DMS53 treated with DMSO at 0.1 percent for 48 hours (cell line): Measurements from ENCODE around the gene ZNF813.
"Not testable (repeated sequence)": the region's sequence is repeated elsewhere in the genome, so short reads cannot be mapped to it uniquely, and the experiment has no call there.

ENCODE experiments used
- DNase-seq: peaks from one replicate; lab custom pipeline; 2025; ENCODE audit not compliant: unreplicated experiment; lab: John Stamatoyannopoulos, UW

Gene ZNF813

DNA sequence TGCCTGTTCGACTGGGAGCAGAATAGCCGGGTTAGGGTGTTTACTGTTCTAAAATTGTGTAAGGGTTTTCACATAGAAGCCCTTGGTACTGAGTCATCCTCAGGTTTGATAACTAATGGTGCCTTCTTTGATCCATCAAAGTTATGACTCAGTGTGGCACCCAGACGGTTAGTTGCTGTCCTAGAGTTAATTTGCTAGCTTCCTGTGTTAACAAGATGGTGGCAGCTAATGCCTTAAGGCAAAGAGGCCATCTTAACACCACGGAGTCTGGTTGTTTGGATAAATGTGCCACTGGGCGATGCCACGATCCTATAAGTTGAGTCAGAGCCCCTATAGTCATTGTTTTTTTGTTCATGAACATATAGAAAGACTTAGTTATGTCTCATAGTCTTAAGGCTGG is 7.9 kb downstream of the ZNF813 start:
- DNase-seq = not testable (repeated sequence)

DNA sequence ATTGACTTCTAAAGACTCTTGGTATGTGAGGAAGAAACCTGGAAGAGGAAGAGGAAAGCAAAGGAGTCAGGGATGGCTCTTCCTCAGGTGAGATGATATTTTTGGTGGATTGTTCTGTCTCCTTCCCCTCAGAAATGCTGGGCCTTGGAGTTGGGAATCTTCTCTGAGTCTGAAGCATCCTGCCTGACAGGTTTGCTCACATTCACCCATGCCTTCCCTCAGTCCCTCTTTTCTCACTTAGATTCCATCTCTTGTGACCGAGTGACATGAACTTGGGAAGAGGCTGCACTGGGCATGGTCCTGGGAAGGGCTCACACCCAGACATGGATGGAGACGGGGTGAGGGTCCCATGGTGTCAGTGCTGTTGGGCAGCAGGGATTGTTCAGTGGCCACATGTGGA is 16.2 kb downstream of the ZNF813 start:
- not testable (repeated sequence) for DNase-seq

DNA sequence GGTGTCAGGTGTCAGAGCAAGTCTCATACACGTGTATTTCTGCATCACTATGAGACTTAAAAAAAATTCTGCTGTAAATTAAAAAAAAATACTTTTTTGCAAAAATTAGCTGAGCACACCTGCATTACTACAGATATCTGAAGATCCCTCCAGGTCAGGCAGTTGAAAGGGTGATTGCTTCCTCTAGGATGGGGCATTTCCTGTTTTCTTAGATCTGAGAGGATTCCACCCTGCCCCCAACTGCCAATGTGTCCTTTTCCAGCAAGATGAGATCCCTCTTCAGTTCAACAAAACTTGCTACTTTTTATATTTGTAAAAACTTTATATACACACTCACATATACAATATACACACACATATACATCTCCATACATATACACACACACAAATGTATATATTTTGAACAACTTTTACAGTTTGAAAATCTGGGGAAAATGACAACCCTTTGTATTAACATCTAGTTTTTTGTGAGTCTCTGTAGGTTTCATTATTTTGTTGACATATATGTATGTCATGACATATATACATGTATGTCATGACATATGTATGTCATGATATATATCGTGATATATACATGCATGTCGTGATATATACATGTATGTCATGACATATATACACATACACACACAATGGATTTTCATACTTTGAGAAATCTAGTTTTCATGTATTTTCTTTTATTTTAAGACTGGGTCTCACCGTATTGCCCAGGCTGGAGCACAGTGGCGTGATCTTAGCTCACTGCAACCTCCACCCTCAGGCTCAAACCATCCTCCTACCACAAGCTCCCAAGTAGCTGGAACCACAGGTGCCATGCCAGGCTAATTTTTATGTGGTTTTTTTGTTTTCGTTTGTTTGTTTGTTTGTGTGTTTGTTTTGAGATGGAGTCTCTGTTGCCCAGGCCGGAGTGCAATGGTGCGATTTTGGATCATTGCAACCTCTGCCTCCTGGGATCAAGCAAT is 17.8 kb downstream of the ZNF813 start:
- no peak for DNase-seq

DNA sequence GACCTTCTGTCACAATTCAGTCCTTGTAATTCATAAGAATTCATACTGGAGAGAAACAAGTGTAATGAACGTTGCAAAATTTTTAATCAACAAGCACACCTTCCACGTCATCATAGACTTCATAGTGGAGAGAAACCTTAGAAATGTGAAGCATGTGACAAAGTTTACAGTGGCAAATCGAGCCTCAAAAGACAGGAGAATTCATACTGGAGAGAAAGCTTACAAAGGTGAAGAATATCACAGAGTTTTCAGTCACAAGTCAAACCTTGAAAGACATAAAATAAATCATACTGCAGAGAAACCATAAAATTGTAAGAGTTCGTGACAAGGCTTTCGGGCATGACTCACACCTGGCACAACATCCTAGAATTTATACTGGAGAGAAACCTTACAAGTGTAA is 24.6 kb downstream of the ZNF813 start:
- DNase-seq = no peak

DNA sequence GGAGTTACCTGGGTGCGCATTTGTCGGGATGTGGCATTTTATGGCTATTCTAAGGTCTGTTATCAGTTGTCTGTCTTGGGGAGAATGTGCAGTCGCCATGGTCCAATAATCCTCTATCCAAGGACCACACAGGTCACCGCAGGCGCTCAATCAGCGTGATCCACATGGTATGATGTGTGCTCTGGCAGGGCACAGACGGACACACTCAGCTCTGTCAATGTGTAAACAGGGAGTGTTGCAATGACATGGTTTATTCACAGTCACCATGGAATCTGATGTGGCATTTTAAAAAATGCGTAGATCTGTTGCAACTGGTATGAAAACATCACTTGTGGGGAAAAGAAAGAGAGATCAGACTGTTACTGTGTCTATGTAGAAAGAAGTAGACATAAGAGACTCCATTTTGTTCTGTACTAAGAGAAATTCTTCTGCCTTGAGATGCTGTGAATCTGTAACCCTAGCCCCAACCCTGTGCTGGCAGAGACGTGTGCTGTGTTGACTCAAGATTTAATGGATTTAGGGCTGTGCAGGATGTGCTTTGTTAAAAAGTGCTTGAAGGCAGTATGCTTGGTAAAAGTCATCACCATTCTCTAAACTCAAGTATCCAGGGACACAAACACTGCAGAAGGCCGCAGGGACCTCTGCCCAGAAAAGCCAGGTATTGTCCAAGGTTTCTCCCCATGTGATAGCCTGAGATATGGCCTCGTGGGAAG is 29.9 kb downstream of the ZNF813 start:
- DNase-seq = peak; percentile 46

DNA sequence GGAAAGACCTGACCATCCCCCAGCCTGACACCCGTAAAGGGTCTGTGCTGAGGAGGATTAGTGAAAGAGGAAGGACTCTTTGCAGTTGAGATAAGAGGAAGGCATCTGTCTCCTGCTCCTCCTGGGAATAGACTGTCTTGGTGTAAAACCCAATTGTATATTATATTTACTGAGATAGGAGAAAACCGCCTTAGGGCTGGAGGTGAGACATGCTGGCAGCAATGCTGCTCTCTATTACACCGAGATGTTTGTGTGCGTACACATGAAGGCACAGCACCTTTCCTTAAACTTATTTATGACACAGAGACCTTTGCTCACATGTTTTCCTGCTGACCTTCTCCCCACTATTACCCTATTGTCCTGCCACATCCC is 30.5 kb downstream of the ZNF813 start:
- not testable (repeated sequence) for DNase-seq

DNA sequence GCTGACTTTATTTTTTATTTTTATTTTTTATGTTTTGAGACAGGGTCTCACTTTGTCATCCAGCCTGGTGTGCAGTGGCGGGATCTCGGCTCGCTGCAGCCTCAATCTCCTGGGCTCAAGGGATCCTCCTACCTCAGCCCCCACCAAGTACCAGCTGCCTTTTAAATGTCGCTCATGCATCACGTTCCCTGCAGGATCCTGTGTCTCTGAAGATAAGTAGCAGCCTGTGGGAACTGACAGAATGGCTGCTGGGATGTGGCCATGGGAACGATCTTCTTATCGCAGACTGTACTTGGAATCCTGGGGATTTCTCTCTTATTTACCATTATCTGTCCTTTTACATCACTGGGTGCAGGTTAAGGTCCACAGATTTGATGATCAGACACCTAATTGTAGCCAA is 35.6 kb downstream of the ZNF813 start:
- DNase-seq = not testable (repeated sequence)

DNA sequence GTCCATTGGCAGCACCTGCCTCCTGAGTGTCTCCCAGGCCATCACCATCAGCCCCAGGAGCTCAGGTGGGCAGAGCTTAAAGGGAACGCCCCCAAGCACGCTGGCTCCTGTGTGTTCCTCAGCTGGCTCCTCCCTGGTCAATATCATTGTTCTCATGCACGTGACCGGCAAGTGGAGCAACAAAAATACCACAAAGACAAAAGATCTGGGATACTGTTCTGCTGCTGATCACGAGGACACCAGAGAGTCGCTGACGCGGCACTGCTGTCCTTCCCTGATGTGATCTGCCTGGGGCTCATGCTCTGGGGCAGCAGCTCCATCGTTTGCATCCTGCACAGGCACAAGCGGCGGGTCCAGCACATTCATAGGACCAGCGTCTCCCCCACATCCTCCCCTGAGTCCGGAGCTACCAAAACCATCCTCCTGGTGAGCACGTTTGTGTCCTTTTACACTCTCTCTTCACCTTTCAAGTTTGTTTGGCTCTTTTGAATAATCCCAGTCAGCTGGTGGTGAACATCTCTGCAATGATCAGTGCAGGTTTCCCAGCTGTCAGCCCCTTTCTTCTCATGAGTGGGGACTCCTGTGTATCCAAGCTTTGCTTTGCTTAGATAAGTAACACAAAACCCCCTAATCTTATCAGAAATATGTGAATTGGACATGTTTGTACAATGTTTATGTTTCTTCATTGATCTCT is 36.3 kb downstream of the ZNF813 start:
- DNase-seq = not testable (repeated sequence)

DNA sequence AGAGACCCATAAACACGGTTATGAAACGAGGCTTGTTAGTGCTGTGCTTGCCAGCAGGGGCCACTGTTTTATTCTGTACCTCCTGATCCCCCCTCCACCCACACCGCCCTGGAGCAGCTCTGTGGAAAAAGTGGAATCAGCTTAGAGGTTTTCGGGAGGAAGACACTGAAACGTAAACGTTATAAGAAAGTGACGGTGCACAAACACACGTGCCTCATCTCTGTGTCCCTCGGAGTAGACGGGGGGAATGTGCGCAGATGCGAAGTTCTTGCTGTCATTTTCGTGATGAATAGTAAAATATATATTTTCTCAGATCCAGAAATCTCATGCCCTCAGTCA is 36.8 kb downstream of the ZNF813 start:
- not testable (repeated sequence) for DNase-seq

DNA sequence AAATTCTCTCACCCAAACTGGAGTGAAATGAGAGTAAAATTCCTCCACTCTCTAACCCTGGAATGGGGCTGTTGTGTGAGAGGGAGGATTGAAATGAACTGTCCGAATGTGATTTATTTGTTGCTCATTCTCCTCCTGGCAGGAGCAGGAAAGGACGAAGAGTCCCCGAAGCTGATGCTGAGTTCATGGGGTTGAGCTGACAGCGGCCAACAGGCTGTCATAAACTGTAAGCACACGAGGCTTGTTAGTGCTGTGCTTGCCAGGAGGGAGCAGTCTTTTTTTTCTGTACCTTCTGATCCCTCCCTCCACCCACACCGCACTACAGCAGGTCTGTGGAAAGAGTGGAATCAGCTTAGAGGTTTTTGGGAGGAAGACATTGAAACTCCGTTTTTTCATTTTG is 37.4 kb downstream of the ZNF813 start:
- DNase-seq = no peak

DNA sequence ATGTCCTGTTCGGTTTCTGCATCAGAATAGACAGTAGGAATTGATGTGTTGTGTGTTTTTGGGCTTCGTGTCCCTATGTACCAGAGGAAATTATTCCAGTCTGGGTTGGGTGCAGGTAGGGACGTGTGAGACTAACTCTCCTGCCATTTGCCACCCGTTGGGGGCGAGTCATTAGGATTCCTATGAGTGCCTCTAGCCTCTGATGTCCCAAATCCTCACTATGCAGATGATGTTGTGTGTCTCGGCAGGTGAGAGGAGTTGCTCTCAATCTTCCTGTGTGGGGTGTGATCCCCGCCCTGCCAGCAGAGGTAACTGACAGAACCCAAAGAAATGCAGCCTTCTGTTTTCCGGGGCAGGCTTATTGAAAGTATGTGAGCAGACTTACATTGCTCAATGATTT is 39.2 kb downstream of the ZNF813 start:
- DNase-seq = no peak

DNA sequence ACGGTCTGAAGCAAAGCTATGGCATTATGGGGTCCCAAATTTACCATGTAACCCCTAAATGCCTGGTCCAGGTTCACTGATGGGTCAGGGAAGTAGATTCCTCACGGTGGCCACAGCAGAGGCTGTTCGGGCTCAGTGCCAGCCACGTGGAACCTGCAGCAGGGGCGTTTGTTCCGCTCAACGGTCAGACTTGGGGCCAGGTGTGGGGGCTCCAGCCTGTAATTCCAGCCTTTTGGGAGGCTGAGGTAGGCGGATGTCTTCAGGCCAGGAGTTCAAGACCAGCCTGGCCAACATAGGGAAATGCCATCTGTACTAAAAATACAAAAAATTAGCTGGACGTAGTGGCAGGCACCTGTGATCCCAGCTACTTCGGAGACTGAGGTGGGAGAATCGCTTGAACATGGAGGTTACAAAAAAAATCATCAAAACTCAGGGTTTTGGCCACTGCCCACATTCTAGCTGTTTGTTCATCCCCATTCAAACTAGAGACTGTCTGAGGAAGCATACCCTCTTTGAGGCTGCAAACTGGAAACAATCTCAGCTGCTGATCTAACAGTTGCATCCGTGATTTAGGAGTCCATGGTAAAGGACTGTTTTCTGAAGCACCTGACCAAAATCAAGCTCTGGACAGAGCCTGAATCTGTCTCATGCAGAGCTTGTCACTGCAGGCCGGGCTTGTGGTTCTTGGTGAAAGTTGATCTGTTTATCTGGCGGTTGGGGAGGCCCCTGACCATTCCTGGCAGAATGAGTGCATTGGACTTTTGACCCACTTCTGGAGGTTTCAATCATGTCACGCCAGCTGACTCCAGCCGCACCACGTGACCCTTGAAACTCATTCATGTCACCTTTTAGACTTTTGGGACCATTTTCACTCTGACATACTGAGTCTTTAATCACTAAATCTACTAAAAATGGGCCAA is 40.2 kb downstream of the ZNF813 start:
- peak; percentile 11 for DNase-seq

DNA sequence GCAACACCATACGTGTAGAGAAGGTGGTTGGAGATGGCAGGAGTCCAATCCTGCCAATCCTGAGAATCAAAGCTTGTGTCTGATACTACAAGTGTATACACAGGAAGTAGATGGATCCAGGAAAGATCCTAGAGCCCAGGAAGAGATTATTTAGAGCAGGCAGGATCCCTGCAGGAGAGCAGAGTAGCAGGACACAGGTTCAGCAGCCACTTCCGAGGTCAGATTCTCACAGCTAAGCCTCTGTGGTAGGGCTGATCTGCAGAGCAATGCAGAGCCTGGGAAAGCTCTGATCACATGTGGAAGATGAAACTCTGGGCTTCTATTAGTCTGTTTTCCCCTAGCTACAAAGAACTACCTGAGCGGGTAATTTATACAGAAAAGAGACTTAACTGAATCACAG is 41.9 kb downstream of the ZNF813 start:
- DNase-seq = no peak

DNA sequence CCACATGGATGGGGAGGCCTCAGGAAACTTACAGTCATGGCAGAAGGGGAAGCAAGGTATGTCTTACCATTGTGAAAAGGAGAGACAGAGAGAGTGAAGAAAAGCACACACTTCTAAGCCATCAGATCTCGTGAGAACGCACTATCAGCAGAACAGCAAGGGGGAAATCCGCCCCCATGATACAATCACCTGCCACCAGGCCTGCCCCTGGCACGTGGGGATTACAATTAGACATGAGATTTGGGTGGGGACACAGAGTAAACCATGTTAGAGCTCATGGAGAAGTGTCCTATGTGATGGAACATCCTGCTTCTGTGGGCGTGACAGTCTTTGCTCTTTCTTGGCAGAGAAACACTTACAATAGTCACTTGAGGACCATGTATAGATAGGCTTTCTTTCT is 42.3 kb downstream of the ZNF813 start:
- DNase-seq = no peak

DNA sequence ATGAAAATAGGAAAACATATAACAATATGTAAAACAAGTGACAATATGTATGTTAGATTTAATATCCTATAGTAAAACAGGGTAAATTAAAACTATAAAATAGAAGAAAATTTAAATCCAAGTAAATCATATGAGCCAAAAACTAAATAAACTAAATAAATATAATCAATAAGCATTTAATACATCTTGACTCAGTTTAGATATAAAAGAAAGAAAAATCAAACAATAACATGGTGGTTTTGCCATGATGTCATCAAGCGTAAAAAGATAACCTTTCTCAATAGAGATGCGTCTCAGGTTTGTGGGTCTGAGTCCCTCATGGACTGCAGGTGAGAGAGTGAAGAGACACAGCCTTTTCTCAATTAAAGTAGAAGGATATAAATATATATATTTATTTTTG is 43.8 kb downstream of the ZNF813 start:
- no peak for DNase-seq

DNA sequence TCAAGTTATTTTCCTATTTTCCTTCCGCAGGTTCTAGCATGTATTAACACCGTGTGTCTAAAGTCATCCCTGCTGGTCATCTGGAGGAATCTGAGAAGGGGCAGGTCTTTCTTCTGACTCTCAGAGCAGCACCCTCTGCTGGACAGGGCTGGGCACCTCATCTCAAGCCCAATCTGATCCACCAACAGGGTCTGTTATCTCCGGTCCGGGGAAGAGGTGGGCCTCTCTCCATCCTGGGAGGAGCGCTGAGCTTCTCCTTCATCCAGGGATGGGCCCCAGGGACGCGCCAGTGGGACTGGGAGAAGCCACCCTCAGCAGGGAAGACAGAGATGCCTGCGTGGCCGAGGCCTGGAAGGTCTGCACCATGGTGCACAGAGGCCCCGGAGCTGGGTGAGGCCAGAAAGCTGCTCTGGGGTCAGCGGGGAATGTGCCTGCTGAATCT is 44.4 kb downstream of the ZNF813 start:
- peak; percentile 37 for DNase-seq

DNA sequence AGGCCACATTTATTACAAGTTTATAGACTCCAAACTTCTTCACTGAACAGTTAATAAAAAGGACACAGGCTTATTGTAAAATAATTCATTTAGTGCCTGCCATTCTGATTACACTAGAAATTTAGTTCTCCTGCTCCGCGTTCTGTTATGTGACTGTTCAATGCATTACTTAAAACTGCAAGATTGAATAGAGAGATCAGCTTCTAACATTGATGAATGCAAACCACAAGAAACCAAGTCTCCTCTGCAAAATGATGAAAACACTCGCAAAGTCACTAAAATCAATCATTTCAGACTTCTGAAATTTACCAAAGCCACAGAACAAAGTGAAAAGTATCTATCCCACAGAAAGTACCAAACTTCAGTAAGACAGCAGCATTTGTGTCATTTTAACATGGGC is 47.5 kb downstream of the ZNF813 start:
- DNase-seq = not testable (repeated sequence)

DNA sequence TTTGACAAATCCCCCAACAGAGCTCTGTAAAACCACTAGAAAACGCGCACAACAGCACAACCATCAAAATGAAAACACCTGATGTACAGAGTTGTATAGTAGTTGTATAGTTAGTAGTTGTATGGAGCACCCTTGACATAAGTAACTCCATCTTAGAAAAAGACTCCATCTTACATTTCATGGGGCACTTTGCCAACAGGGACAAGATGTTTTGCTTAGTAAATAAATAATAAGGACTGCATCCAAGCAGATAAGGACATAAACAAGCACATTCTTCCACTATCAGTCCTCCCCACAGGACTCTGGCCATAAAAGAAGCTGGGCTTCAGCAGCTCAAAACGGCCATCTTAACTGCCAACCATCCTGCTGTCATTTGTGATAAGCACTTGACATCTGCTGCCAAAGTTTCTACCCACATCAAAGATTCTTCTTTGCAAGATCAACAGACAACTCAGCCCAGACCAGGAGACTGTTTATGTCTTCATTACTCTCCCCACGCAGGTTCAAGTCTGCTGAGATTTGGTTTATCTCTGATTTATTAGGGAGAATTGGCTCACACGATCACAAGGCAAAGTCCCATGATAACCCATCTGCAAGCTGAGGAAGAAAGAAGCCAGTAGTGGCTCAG is 49.7 kb downstream of the ZNF813 start:
- no peak for DNase-seq

DNA sequence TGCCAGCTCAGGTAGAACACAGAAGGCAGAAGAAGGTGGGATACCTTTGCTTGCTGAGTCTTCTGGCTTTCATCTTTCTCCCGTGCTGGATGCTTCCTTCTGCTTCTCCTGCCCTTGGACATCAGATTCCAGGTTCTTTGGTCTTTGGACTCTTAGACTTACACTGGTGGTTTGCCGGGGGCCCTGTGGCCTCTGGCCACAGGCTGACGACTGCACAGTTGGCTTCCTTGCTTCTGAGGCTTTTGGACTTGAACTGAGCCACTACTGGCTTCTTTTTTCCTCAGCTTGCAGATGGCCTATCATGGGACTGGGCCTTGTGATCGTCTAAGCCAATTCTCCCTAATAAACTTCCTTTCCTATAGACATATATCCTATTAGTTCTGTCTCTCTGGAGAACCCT is 50.6 kb downstream of the ZNF813 start:
- no peak for DNase-seq

DNA sequence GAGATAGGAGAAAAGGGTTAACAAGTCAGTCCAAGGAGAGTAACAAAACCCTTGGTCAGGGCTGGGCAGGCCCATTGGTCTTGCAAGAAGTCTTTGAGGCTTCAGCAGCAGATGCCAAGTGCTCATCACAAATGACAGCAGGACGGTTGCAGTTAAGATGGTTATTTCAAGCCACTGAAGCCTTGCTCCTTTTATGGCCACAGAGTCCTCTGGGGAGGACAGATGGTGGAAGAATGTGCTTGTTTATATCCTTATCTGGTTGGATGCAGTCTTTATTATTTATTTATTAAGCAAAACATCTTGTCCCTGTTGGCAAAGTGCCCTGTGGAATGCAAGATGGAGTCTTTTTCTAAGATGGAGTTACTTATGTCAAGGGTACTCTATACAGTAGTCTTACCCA is 51.2 kb downstream of the ZNF813 start:
- no peak for DNase-seq
